ENCODE measurements around the gene MAP3K6.

The MAP3K6 gene

DNA sequence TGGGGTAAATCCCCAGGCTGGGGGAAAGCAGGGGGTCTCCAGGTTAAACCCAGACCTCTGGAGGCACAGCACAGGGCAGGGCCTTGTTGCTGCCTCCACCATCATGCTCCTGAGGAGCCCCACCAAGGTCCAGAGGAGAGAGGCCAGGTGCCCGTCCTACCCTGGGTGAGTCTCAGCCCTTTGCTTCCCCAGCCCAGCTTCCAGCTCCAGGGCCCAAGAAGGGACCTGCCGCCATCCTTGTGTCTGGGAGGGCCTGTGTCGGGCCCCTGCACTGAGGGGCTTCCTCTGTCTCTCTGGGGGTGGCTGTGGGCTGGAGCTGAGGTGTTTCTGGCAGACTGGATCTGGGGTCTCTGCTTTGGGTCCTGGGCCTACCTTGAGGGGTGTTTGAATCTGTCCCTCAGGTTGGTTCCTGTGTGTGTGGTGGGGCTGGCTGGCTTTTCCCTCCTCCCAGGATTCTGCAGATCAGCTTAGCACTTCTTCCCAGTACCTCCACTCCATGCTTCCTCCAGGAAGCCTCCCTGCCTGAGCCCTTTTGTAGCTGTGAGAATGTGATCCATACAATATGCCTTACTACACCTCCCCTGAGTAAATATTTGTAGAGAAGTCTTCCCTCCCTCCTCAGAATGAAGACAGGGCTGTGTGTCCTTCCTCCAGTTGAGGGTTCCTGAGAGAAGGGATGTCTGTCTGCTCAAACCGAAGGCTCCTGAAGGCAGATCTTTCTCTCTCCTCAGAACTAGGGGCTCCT is 31.8 kb upstream of the MAP3K6 start:
- in situ Hi-C loops (cut with MboI; ENCODE audit: low sequenced_read_pairs), result loop anchor here (5.0 to 10.0 kb wide), 2 partner anchors 266 to 351 kb away; no protein-coding TSS in a partner anchor

DNA sequence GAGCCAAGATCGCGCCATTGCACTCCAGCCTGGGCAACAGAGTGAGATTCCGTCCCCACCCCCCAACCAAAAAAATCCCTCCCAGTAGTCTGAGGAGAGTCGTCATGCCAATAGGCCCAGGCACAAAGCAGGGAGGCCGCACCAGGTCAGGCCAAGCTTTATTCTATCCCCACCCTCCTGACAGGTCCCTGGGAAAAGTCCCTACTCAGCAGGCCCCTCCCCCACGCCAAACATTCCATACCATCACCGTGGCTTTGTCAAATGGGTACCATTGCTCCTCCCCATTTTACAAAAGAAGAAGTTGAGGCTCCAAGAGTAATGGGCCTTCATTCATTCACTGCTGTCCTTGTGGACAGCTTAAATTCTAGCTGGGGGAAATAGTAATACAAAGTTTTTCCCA is 31.0 kb upstream of the MAP3K6 start:
- in situ Hi-C loops (cut with MboI; ENCODE audit: low sequenced_read_pairs), result loop anchor here (5.0 to 10.0 kb wide), 2 partner anchors 267 to 350 kb away; no protein-coding TSS in a partner anchor

DNA sequence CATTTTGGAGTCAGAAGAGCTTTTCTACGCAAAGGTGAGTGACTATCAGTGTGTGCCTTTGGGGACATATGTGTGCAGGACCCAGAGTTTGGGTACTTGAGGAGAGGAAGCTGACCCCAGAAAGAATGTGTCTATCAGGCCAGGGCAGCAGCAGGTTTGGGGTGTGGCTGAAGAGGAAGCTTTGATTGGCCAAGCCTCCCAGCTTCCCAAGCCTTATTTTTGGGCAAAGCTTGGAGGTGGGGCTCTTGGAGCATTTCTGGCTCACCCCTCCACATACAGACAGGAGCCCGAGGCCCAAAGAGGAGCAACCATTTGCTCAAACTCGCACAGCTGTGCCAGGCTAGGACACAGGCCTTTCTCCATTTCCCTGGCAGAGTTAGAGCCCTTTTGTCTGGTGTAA is 30.3 kb upstream of the MAP3K6 start:
- in situ Hi-C loops (cut with MboI; ENCODE audit: low sequenced_read_pairs), result loop anchor here (5.0 to 10.0 kb wide), 2 partner anchors 268 to 350 kb away; no protein-coding TSS in a partner anchor

DNA sequence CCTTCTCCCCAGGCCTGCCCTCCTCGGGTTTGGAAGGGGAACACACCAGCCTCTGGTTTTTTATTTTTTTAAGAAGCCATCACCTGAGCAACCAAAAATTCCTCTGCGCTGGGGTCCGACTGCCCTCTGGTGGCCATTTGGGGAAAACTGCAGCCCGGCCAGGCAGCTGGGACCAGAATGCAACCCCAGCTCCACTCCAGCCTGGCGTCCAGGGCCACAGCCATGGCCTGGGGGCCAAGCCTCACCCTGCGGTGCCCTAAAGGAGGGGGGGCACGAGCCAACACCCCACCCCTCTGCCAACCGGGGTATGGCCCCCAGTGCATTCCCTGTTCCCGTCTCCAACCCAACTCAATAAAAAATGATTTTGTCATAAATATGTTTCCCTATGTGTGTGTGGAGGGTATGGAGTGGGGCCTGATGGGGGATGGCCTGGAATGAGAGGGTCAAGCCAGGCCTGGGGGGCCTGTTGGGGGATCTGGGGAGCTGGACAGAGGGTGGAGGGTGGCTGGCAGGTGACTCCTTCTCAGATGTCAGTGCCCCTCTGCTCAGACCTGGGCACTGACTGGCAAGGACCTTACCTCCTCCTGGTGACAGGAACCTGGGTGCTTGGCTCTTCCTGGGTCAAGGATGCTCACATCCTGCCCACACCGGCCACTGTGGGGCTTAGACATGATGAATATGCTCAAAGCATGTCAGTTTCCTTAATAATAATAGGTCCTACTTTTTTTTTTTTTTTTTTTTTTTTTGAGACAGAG is 28.9 kb upstream of the MAP3K6 start:
- in situ Hi-C loops (cut with MboI; ENCODE audit: low sequenced_read_pairs), result loop anchor here (5.0 to 10.0 kb wide), 2 partner anchors 269 to 348 kb away; no protein-coding TSS in a partner anchor

GRCh38 chr1:27394925-27395324 is 28.2 kb upstream of the MAP3K6 start:
- in situ Hi-C loops (cut with MboI; ENCODE audit: low sequenced_read_pairs), result loop anchor here (5.0 to 10.0 kb wide), 4 partner anchors 212 to 348 kb away; no protein-coding TSS in a partner anchor

- in situ Hi-C loops (cut with MboI; ENCODE audit: low sequenced_read_pairs), result loop anchor here (5.0 to 10.0 kb wide), 3 partner anchors 213 to 292 kb away; no protein-coding TSS in a partner anchor
These were observed 27.5 kb upstream of the MAP3K6 start for GRCh38 chr1:27394282-27394658.

DNA sequence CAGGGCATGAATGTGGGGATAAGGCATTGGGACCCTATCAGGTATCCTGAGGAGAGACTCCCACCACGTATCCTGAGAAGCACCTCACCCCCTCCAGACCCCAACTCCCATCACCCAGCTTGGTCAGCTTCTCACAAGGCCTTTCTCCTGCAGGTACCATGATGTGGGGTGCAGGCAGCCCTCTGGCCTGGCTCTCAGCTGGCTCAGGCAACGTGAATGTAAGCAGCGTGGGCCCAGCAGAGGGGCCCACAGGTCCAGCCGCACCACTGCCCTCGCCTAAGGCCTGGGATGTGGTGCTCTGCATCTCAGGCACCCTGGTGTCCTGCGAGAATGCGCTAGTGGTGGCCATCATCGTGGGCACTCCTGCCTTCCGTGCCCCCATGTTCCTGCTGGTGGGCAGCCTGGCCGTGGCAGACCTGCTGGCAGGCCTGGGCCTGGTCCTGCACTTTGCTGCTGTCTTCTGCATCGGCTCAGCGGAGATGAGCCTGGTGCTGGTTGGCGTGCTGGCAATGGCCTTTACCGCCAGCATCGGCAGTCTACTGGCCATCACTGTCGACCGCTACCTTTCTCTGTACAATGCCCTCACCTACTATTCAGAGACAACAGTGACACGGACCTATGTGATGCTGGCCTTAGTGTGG is 27.0 kb upstream of the MAP3K6 start:
- in situ Hi-C loops (cut with MboI; ENCODE audit: low sequenced_read_pairs), result loop anchor here (5.0 to 10.0 kb wide), 3 partner anchors 214 to 291 kb away; no protein-coding TSS in a partner anchor

DNA sequence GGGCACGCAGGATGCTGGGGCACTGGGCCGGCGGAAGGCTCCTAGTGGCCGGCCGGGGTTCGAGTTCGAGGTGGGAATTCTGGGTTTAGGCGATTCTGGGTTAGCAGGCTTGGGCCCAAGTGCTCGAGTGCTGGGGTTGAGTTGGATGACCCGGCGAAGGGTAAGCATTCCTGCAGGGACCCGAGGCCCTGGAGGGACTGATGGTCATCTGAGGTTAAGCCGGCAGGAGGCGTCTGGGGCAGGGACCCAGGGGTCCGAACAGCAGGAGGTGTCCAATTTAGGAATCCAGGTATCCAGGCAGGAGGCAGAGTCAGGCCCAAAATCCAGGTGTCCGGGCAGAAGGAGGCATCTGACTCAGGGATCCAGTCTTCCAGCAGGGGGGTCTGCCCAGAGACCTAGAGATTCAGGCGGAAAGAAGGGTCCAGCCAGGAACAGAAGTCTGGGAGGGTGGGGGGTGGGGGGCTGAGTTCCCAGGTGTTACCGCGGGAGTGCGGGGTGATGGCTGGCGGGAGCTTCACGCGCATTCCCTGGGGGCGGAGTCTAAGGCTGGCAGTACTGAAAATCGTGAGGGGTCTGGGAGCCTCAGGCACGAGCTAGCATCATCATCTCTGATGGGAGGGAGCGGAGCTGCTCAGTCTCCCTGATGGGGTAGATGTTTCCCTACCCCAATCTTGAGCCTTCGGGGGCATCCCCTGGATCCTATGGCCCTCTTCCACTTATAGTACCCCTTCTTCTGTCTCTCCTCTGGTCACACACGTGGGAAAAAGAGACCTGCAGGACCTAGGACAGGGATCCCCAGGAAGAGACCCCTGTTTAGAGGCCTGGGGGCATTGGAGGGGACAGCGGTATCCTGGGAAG is 26.2 kb upstream of the MAP3K6 start:
- in situ Hi-C loops (cut with MboI; ENCODE audit: low sequenced_read_pairs), result loop anchor here (5.0 to 10.0 kb wide), 3 partner anchors 214 to 291 kb away; no protein-coding TSS in a partner anchor

GRCh38 chr1:27392096-27392777 is 25.5 kb upstream of the MAP3K6 start, which contains the start of gene GPR3:
Gene GPR3 (plus strand): TSS chr1:27392622. CDS start chr1:27393799, 1,177 bp downstream.
- in situ Hi-C loops (cut with MboI; ENCODE audit: low sequenced_read_pairs), result loop anchor here (5.0 to 10.0 kb wide), 3 partner anchors 215 to 290 kb away; no protein-coding TSS in a partner anchor

DNA sequence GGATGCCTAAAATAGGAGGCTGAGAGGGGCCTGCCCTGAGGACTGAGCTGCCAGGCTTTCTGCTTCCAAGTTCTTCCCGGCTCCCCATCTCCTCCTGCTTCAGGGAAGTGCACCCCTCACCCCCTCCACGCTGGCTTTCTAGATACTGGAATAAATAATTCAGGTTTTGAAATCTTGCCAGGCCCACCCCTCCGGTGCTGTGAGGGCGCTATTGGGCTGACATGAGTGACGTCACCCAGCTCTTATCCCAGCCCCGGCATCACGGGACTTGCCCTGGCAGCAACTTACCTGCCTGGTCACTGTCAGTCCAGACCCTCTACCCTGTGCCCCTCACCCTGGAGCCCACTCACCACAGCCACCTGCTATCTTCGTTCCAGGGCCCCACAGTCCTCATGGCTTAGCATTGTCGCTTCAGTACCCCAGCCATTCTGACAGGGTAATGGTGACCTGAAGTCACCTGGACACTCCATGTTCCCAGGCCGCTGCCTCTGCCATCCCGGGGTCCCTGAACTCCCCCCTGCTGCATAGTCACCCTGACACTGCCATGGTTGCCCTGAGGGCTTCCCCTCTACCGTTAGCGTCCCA is 24.8 kb upstream of the MAP3K6 start:
- in situ Hi-C loops (cut with MboI; ENCODE audit: low sequenced_read_pairs), result loop anchor here (5.0 to 10.0 kb wide), 3 partner anchors 216 to 289 kb away; no protein-coding TSS in a partner anchor

GRCh38 chr1:27388337-27389005 is 21.7 kb upstream of the MAP3K6 start:
- in situ Hi-C loops (cut with MboI; ENCODE audit: low sequenced_read_pairs), result loop anchor here (5.0 kb wide), 1 partner anchor 86 kb away; no protein-coding TSS in a partner anchor

- in situ Hi-C loops (cut with MboI; ENCODE audit: low sequenced_read_pairs), result loop anchor here (5.0 kb wide), 1 partner anchor 82 kb away; no protein-coding TSS in a partner anchor
These were observed 18.0 kb upstream of the MAP3K6 start for GRCh38 chr1:27384797-27385196.

GRCh38 chr1:27383661-27384060 is 16.9 kb upstream of the MAP3K6 start:
- in situ Hi-C loops (cut with MboI; ENCODE audit: low sequenced_read_pairs), result no loop called here

DNA sequence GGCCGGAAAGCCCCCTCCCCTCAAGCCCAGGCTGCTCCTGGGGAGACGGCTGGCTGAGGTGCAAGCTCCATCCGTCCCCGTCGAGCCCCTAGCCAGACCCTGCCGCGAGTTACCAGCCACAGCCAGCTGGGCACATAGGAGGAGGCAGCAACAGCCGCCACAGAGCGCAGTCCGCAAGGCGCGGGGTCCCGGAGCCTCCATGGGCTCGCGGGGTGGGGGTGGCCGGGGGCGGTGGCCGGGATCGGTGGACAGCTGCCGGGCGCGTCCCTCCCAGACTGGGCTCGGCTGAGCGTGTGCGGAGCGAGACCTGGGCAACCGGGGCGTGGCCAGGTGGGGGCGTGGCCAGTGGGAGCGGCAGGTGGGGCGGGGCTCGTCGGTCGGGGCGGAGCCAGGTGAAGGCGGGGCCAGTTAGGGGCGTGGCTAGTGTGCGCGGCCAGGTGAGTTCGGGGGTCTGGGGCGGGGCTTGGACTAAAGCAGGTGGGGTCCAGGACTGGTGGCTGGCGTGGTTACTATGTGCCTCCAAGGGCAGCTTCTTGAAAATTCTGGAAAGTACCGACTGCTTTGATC is 16.4 kb upstream of the MAP3K6 start, which contains the start of gene CD164L2:
CD164L2 (minus strand) TSS at position 295 of the 567 bp plus-strand sequence; CDS start at position 201, 94 bp downstream.
- in situ Hi-C loops (cut with MboI; ENCODE audit: low sequenced_read_pairs), result no loop called here

DNA sequence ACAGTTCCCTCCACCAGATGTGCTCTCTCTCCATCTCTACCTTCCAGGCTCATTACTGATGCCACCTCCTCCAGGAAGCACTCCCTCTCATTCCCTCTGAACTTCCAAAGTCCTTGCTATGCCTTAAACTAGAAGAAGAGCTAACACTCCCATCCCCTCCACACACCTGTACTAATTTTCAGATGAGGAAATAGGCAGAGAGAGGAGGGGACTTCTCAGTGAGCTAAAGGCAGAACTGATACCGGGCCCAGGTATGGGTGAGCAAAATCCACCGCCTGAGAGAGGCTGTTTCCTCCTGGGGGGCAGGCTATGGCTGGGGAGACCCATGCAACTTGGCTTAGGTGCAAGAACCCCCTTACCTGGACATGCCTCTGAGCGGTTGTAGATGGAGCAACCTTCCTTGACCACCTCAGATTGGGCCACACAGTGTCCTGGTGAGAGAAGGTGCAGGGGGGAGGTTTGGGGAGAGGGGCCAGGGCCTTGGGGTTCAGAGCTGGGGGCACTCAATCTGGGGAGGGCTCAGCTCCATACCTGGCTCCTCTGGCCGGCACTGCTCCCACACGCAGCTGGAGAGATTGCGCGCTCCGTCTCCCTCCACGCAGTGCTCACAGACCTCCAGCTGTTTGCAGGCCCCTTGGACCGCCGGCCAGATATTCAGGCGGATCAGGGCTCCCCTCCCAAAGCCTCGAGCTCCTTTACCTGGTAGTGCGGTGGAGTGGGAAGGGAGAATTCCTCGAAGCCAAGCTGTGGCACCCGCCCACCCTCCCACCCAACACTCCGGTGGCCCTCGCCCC is 15.4 kb upstream of the MAP3K6 start:
- in situ Hi-C loops (cut with MboI; ENCODE audit: low sequenced_read_pairs), result no loop called here

DNA sequence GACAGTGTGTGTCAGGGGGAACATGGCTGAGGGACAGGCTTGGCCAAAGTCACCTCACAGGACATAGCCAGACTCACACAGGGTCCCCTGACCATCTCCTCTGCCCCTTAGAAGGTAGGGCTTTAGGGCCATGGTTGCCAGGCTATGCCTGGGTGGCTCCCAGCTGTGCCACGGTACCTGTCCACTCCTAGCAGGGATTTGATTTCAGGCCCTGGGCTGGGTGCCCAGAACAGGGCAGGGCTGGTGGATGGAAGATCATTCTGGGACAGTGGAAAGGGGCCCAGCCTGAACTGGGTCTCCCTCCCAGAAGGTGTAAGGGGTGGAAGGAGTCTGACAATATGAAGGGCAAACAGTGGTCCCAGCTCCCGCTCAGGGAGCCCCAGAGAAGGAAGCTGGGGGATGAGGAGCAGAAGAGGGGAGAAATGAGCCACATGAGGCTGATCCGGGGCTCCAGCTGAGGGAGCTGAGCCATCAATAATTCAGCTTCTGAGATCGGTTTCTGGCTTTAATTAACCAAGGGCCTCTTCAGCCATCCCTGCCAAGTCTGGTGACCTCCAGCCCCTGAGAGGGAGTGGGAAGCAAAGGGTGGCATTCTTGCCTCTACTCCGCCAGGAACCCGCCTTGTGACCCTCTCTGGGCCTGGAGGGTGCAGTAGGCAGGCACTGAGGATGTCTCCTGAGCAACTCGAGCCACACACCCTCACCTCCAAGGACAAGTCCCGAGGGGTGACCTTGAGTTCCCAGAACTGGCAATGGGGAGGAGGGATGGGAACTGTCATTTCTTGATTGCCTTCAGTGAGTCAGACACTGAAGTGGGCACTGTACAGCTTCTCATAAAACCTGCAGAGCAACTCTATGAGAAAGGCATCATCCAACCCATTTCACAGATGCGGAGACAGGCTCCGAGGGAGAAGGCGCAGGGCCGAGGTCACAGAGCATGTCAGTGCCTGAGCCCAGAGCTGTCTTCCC is 14.3 kb upstream of the MAP3K6 start:
- in situ Hi-C loops (cut with MboI; ENCODE audit: low sequenced_read_pairs), result no loop called here
